SU-DHL-6 (cell line): ENCODE results near the gene RNF32.

ENCODE experiments used
- H2AFZ ChIP-seq: fragments of 200-600 bp; sonication (generic); 2 replicates; pipeline ENCODE4 v1.6.1; 2014; ENCODE audit warnings: low read depth, mild to moderate bottlenecking, moderate library complexity, mixed read lengths, antibody characterized with exemption, low read length; ENCODE audit not compliant: severe bottlenecking
- H3F3A ChIP-seq: fragments of 200-600 bp; shearing (Covaris generic); 2 replicates; pipeline ENCODE4 v1.6.0; 2016; ENCODE audit warnings: antibody characterized with exemption, mild to moderate bottlenecking; ENCODE audit not compliant: insufficient read depth
- H3K27ac ChIP-seq: fragments of 200-600 bp; sonication (generic); 2 replicates; pipeline ENCODE4 v1.5.1; 2016; ENCODE audit warnings: low read depth, mild to moderate bottlenecking, low read length, moderate library complexity, mixed read lengths
- H3K27me3 ChIP-seq: fragments of 200-600 bp; sonication (generic), shearing (Covaris generic); 2 replicates; pipeline ENCODE4 v1.6.0; 2014; ENCODE audit warnings: mild to moderate bottlenecking, low read length
- H3K36me3 ChIP-seq: fragments of 200-600 bp; sonication (generic); 2 replicates; pipeline ENCODE4 v1.6.1; 2014; ENCODE audit warnings: mild to moderate bottlenecking, low read length, mixed read lengths
- H3K4me2 ChIP-seq: fragments of 300-600, 200-600 bp; shearing (Covaris generic), sonication (generic); 2 replicates; pipeline ENCODE4 v1.6.0; 2014; ENCODE audit warnings: low read length, low read depth, mild to moderate bottlenecking; ENCODE audit not compliant: poor library complexity, severe bottlenecking
- H3K4me3 ChIP-seq: fragments of 200-600 bp; sonication (generic); 2 replicates; pipeline ENCODE4 v1.5.1; 2014; ENCODE audit warnings: antibody characterized with exemption, low read length, mild to moderate bottlenecking, mixed read lengths; ENCODE audit not compliant: insufficient read depth, poor library complexity, severe bottlenecking
- H3K79me2 ChIP-seq: fragments of 200-600 bp; sonication (generic); 2 replicates; pipeline ENCODE4 v1.6.1; 2014; ENCODE audit warnings: mild to moderate bottlenecking, low read length, moderate library complexity; ENCODE audit not compliant: insufficient read depth
- H3K9ac ChIP-seq: fragments of 200-600 bp; sonication (generic); 2 replicates; pipeline ENCODE4 v1.7.0; 2014; ENCODE audit warnings: mild to moderate bottlenecking, low read length
- H3K9me2 ChIP-seq: fragments of 200-600 bp; sonication (generic); replicated peaks from 2 replicates; pipeline ENCODE4 v1.6.1; 2014; ENCODE audit warnings: low read length; ENCODE audit not compliant: insufficient read depth
- H3K9me3 ChIP-seq: fragments of 200-600 bp; sonication (generic); 2 replicates; pipeline ENCODE4 v1.6.1; 2014; ENCODE audit warnings: low read length, mixed read lengths; ENCODE audit not compliant: insufficient read depth
- H4K20me1 ChIP-seq: fragments of 200-600 bp; sonication (generic); 2 replicates; pipeline ENCODE4 v1.6.1; 2014; ENCODE audit warnings: low read depth, mild to moderate bottlenecking, antibody characterized with exemption, low read length, moderate library complexity, mixed read lengths
- CTCF ChIP-seq: fragments of 200-600 bp; sonication (generic); IDR thresholded peaks from one replicate; pipeline ENCODE4 v1.5.1; 2017; ENCODE audit warnings: antibody characterized with exemption, mild to moderate bottlenecking, low read length, moderate library complexity; ENCODE audit not compliant: insufficient read depth, poor library complexity, severe bottlenecking
- EZH2phosphoT487 ChIP-seq: fragments of 200-600 bp; sonication (generic), shearing (Covaris generic); conservative IDR thresholded peaks from 2 replicates; pipeline ENCODE4 v1.6.1; 2018; ENCODE audit warnings: mild to moderate bottlenecking, antibody characterized with exemption, low read length, moderate library complexity, mixed read lengths

The RNF32 gene

GRCh38 chr7:156606135-156606534, 34.4 kb upstream of the RNF32 start:
- Histone ChIP-seq H3K9ac (no peak overlapping the region), H3K4me3 (no peak overlapping the region), H4K20me1 (no peaks in the 10 kb centered on the region), H3F3A (no peaks in the 10 kb centered on the region), H3K4me2 (no peak overlapping the region), H3K27ac (no peak overlapping the region), H3K9me3 (no peaks in the 10 kb centered on the region), H3K9me2 (no peaks in the 10 kb centered on the region), H3K27me3 (no peaks in the 10 kb centered on the region), H3K36me3 (no peaks in the 10 kb centered on the region), H2AFZ (no peak overlapping the region), H3K79me2 (no peaks in the 10 kb centered on the region)
- no peak for TF ChIP-seq EZH2phosphoT487
- TF ChIP-seq CTCF: no peak

GRCh38 chr7:156606691-156607331, 33.8 kb upstream of the RNF32 start:
- Histone ChIP-seq H3K4me3 (no peak overlapping the region), H3K9me2 (no peaks in the 10 kb centered on the region), H4K20me1 (no peaks in the 10 kb centered on the region), H3K27ac (no peak overlapping the region), H2AFZ (no peak overlapping the region), H3K79me2 (no peaks in the 10 kb centered on the region), H3K4me2 (no peak overlapping the region), H3K9me3 (no peaks in the 10 kb centered on the region), H3F3A (no peaks in the 10 kb centered on the region), H3K9ac (no peak overlapping the region), H3K27me3 (no peaks in the 10 kb centered on the region), H3K36me3 (no peaks in the 10 kb centered on the region)
- no peak for TF ChIP-seq CTCF
- TF ChIP-seq EZH2phosphoT487: no peak

GRCh38 chr7:156607332-156608172, 33.0 kb upstream of the RNF32 start:
- Histone ChIP-seq H4K20me1 (no peaks in the 10 kb centered on the region), H3K9me3 (no peaks in the 10 kb centered on the region), H3K36me3 (no peaks in the 10 kb centered on the region), H3K9me2 (no peaks in the 10 kb centered on the region), H2AFZ (no peak overlapping the region), H3K9ac (no peak overlapping the region), H3K79me2 (no peaks in the 10 kb centered on the region), H3K4me2 (no peak overlapping the region), H3K4me3 (no peak overlapping the region), H3K27ac (no peak overlapping the region), H3K27me3 (no peaks in the 10 kb centered on the region), H3F3A (no peaks in the 10 kb centered on the region)
- TF ChIP-seq EZH2phosphoT487 (no peak), CTCF (no peak)
